Activated T-cell treated with anti-CD3 and anti-CD28 coated beads for 1 hour (primary cell): ENCODE data around the gene PDE4D.

Experiments
- DNase-seq: peaks from one replicate; pipeline ENCODE4 v3.0.0-alpha.2; 2020; ENCODE audit warnings: low read depth

The PDE4D gene

GRCh38 chr5:59655693-59656309, 237.7 kb downstream of the PDE4D start:
- no peak for DNase-seq

GRCh38 chr5:59654691-59655090, 238.8 kb downstream of the PDE4D start:
- DNase-seq, result no peak

GRCh38 chr5:59652449-59652848, 241.1 kb downstream of the PDE4D start:
- no peak for DNase-seq

GRCh38 chr5:59648949-59649921, 244.3 kb downstream of the PDE4D start:
- no peak for DNase-seq

GRCh38 chr5:59648038-59648831, 245.3 kb downstream of the PDE4D start:
- DNase-seq, result no peak

GRCh38 chr5:59645380-59645779, 248.1 kb downstream of the PDE4D start:
- no peak for DNase-seq

DNA sequence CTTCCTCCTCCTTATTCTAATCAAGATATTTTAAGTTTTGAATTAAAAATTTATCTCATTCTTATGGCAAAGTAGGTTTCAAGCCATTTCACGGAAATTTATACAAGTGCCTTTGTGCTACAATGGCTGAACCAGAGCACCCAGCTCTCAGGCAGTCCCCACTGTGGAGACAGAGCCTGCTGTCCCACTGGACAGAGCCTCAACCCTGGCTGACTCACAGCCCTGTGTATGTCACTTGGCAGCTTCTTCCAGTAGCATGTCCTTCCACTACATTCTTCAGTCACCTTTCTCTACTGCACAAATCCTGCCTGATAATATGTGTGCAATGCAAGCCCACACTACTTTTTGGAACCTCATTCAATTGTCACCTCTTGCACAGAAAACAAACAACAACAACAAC, 253.1 kb downstream of the PDE4D start:
- DNase-seq, result no peak

DNA sequence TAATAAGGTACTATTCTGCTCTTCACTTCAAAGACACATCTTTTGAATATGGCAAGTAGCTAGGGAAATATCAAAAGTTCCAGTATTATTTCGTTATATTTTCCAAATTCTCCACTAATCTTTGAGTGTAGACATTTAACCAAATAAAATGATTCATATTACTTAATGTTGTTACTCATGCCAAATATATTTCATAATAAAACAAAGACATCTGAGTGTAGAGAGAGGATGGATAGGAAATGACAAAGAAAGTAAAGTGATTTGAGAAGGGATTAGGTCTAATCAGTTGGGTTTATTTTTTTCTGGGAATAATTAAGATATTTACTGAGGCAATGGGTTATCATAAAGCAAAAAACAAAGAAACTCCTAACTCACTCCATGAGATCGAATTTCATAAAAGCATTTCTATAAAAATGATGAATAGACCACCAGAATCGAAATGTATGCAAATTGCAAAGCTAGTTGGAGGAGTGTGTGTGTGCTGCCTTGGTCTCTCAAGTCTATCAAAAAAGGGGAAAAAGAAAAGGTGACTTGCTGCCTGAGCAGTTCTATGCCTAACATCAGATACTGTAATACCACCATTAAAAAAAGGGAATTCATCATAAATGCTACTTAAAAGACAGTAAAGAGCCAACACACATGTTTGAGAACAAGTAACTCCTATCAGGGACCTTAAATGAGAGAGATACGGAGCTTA, 255.5 kb downstream of the PDE4D start:
- no peak for DNase-seq

DNA sequence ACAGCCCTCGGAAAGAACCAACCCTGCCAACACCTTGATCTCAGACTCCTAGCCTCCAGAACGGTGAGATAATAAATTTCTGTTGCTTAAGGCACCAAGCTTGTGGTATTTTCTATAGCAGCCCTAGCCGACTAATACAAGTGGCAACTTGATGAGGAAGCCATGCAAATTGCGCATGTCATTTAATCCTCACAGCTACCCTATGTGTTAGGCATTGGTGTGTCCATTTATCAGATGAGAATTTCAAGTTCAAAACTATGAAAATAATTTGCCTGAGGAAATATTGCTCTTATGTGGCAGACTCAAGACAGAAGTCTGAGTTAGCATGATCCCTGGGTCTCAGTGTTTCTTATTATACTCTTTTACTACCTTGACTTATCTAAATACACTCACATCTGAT, 264.0 kb downstream of the PDE4D start:
- DNase-seq, result no peak

- DNase-seq, result no peak
Observed at GRCh38 chr5:59628062-59628828, 265.3 kb downstream of the PDE4D start.

- no peak for DNase-seq
Observed at GRCh38 chr5:59624898-59625297, 268.6 kb downstream of the PDE4D start.

- no peak for DNase-seq
Observed at GRCh38 chr5:59622848-59623247, 270.7 kb downstream of the PDE4D start.

DNA sequence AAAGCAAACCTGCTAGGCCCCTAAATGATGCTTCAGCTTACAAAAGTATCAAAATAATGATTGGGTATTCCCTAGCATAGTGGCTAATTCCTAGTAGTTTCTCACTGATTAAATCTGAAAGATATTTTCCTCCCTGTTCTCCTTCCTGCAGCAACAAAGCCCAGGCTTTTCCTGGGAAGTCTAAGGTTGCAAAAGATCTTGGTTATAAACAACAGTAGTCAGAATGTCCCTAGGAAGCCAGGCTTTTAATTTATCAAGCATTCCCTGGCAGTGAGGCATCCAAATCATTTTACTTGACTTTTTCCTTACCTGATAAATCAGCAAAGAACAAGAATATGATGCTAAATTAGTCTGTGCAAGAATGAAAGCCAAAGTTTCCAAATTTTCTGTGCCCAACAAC, 272.0 kb downstream of the PDE4D start:
- no peak for DNase-seq

DNA sequence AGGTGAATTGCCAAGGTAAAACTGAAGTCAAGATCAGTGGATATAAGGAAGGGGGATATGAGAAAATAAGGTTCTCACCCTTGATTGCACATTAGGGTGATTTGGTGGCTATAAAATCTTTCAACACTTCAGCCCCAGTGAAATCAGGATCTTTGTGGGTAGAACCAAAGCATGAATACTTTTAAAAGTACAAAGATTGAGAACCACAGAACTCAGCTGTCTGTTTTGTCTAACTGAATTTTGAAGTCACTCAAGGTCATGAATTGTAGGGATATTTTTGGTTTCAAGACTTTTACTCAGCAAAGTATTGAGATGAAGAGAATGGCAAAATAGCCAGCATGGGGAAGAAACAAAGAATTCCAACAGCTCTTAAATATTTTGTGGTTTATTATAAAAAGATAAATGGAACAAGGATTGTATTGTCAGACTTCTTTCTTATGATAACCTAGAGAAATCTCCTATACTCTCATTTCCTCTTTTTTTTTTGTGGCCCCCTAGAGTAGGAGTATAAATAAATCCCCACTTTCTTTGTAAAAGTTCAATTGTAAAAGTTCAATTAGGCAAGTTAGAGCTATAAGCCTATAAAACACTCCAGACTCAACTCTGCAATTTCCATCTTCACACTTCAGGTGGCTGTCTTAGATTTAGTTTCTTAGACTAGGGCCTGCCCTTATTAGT, 272.9 kb downstream of the PDE4D start:
- no peak for DNase-seq

DNA sequence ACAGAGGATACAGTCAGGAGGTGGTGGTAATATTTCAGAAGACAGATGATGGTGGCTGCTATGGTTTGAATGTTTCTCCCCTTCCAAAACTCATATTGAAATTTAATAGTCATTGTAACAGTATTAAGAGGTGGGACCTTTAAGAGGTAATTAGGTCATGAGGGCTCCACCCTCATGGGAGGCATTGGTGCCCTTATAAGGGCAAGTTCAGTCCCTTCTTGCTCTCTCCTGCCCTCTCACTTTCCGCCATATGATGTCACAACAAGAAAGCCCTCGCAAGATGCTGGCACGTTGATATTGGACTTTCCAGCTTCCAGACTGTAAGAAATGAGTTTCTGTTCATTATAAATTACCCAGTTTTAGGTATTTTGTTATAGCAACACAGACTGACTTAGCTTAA, 274.9 kb downstream of the PDE4D start:
- no peak for DNase-seq

GRCh38 chr5:59617186-59617771, 276.2 kb downstream of the PDE4D start:
- no peak for DNase-seq

- DNase-seq, result no peak
Observed at GRCh38 chr5:59616413-59616812, 277.1 kb downstream of the PDE4D start.

GRCh38 chr5:59615272-59615671, 278.3 kb downstream of the PDE4D start:
- DNase-seq, result no peak

- DNase-seq, result no peak
Observed at GRCh38 chr5:59609501-59610265, 283.8 kb downstream of the PDE4D start.
